GM18519 (cell line): ENCODE results near the gene RNF220.
"Not testable (repeated sequence)": the region's sequence is repeated elsewhere in the genome, so short reads cannot be mapped to it uniquely, and the experiment has no call there.

ENCODE experiments used
- ATAC-seq: cut with Tn5 transposase; IDR thresholded peaks from one replicate; pipeline ENCODE4 v1.9.1; 2021; ENCODE audit warnings: mild to moderate bottlenecking, moderate library complexity; ENCODE audit not compliant: unreplicated experiment, low FRiP score

RNF220 gene

DNA sequence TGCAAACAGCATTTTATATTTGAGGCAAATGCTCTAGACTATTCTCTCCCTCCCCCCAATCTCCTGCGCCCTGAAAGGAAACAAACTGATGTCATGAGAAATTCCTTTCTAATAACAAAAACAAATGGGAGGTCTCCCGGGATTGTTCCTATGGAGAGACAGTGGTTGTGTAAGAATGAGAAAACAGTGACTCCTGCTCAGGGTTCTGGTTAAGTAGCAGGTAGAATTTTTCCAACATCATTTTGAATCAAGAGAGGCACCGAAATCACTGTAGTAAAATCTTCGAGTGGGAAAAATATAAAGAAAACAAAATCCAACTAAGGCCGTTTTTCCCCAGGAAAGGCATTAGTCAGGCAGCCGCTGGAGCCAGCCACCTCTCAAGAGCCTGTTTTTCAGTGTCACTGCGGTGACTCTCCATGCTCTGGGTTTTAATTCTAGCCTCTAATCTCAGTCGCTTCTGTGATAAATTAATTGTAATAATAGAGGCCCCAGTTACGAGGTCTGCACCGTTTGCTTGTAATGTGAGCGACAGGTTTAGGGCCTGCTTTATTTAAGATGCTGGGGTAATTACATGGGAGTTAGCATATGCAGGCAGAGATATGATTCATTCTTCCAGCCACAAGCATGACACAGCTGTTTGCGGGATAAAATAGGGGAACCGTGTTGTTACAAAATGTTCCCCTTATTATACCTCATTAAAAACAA, 80.3 kb downstream of the RNF220 start:
- no peak for ATAC-seq

DNA sequence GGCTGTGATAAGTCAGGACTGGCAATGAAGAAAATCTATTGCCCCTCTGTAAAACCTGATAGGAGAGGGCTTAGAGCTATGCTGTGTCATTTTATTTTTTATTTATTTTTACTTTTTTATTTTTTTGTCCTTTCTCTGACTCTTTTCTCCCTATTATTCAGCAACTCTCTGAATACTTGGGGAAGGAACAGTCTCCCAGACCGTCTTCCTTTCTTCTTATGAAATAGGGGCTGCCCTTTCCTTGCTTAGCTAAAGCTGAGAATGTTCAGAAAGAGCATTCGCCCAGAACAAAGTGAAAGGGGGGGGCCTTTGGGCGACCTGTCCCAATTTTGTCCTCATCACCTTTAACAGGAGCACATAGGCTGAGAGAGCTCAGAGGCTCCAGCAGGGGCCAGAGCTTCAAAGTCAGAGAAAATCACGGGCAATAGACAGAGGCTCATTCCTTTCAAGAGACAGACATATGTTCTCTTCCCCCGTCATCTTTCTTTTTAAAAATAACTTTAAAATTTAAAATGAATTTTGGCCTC, 80.9 kb downstream of the RNF220 start:
- ATAC-seq, result no peak

DNA sequence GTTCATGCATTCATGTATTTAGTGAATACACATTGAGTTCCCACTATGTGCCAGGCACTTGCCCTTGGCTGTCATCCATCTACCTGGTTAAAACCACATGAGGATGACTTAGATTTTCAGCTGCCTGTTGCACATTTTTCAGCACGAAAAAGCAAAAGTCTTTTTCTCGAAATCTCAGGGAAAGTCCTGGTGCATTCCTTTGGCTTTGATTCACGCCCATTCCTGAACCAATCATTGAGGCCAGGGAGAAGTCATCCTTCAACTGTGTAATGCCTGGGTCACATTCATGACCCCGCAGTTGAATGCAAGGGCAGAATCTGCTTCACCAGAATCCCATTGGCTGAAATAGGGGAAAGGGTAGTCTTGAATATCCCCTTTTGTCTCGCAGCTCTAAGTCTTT, 84.4 kb downstream of the RNF220 start:
- no peak for ATAC-seq

DNA sequence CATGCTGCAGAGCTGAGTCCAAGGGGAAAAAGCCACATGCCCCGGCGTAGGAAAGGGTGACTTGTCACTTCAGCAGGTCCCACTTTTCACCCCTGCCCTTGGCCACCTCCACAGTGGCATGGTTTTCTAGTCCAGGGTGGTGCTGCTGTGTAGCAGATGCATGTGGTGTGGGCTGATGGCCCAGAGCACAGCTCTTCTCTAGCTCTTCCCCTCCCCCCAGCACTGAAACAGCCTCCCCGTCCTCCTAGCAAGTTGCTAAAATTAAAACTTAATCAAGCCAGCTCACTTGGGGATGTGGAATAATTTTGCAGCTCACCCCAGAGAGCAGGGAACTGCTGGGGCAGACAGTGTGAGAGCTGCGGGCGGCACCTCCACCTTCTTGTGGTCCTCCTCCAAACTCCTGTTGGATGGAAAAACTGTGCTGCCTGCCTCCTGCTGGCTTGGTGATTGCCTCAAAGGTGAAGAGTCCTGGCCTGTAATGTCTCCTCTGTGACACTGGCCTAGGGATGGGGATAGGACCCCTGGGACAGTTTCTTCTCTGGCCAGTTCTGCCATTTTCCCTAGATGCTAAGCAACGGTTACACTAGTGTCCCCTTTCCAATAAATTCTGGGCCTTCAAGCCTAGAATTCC, 91.6 kb downstream of the RNF220 start:
- ATAC-seq, result no peak

DNA sequence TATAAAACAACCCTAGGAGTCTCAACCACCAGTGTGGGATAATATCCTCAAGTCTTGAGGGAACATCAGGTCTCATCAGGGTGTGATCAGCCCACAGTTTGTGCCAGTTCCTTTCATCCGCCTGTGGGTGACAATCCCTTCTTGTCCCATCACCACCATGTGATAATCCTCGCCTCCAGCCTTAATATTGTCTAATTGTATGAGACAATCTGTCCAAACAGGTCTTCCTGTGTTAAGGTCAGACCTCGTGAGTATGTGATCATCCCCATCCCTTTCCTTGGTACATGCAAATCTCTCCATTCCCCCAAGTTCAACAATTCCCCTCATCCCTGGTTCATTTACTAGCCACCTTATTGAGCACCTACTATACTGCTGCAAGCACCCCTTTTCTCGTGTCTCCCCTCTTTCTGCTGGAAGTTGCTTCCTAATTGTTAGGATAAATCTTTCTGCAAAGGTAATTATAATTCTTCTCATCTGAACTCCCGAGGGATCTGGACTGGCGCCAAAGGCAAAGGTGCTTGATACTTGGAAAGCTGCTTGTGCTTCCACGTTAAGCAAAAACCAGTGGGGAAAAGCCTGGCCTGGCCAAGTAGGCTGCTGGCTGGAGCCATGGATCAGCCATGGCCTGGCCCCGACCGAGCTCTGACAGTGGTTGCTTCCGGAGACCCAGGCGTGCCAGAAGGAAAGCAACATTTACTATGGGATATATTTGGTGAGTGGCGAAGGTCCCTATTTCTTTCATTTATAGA, 92.5 kb downstream of the RNF220 start:
- ATAC-seq, result no peak

DNA sequence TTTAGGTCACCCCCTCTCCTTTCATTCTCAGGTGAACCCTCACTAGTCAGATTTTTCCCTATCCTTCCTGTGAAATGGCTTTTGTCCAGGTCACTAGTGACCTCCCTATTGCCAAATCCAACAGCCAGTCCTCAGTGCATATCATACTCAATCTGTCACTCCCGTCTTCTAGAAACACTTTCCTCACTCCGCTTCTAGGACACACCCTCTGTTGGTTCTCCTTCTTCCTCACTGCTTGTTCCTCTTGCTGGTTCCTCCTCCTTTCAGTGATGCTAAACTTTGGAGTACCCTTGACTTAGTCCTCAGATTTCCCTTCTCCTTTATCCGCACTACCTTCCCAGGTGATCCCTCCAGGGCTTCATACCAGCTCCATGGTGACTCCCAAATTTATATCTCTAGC, 94.3 kb downstream of the RNF220 start:
- ATAC-seq, result no peak

DNA sequence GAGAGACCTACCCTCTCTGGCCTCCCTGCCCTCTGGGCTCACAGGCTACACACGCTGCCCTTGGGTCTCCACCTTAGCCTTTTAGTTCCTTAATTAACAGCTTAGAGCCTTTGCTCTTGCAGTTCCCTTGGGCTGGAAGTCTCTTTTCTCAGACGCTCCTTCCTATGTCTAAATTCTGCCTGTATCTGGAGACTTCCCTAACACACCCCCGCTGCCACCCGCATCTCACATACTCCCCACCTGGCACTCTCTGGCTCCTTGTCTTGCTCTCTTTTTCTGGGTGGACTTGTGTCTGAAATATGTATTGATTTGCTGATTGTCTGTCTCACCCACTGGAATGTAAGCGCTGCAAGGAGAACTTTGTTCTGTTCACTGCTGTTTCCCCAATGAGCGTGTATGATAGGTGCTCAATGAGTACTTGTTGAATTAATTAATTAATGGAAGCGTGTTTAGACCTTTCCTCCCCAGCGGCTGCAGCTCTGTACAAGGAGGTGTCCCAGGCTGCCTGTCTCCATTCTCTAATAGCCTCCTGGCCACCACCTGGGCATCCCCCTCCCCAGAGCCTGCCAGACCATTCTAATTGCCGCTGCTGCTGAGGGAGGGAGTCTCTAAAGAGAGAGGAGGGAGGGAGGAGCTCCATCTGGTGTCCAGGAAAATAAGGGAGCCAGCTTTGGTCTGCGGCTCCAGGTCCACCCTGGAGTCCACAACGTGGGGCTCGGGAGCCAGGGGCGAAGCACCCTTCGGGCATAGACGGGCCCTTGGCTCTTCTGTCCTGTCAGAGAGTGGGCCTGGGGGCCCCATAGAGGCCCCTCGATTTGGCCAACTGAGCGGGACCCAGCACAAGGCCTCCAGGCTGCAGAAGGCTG, 95.4 kb downstream of the RNF220 start:
- no peak for ATAC-seq

DNA sequence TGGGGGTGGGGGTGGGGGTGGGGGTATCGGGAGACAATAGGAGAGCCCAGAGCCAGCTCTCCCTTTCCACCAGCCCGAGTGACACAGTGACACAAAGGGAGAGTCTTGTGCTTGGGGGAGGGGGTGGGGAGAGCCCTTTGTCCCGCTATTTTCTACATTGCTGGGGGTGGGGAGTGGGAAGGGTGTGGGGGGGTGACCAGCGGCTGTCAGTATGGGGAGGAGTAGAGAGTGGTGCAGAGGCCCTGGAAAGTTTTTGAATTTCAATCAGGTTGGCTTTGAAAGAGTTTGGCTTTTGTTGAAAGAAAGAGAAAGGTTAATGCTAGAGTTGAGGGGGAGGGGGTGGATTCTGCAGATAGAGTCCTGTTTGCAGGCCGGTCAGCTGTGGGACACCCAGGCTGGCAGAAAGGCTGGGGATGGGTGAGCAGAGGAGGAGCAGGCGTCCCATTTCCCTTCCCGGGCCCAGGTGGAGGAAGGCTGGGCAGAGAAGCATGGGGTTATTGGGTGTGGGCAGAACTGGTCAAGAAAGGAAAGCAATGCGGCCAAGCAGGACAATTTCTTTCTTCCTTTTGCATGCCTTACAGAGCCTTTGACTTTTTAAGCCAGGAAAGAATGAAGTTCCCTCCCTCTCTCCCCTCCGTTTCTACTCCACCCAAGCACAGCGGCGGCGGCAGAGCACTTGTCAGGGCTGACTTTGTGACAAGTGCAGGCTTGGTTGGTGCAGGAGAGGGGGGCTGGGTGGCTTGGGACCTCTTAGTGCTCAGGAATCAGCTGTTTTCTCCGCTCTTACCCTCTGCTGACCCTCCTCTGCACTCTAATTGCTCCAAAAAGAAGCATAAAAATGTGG, 96.2 kb downstream of the RNF220 start:
- ATAC-seq, result no peak

DNA sequence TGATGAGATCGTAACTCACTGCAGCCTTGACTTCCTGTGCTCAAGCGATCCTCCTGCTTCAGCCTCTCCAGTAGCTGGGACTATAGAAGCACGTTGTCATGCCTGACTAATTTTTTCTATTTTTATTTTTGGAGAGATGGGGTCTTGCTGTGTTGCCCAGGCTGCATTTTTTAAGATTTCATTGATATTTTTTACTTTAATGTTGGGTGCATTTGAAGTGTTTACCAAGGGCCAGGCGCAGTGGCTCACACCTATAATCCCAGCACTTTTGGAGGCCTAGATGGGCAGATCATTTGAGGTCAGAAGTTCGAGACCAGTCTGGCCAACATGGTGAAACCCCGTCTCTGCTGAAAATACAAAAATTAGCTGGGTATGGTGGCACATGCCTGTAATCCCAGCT, 97.8 kb downstream of the RNF220 start:
- ATAC-seq, result not testable (repeated sequence)

DNA sequence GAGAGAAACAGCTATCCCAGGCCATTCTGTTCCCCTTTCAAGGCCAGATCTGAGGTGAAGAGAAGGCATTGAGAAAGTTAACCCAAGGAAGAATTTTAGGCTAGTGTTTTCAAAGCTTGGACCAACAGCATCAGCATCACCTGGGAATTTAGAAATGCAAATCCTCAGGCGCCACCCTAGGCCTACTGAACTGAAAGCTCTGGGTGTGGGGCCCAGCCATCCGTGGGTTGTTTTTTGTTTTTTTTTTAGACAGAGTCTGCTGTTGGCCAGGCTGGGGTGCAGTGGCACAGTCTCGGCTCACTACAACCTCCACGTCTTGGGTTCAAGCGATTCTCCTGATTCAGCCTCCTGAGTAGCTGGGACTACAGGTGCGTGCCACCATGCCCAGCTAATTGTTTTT, 98.6 kb downstream of the RNF220 start:
- ATAC-seq, result no peak

DNA sequence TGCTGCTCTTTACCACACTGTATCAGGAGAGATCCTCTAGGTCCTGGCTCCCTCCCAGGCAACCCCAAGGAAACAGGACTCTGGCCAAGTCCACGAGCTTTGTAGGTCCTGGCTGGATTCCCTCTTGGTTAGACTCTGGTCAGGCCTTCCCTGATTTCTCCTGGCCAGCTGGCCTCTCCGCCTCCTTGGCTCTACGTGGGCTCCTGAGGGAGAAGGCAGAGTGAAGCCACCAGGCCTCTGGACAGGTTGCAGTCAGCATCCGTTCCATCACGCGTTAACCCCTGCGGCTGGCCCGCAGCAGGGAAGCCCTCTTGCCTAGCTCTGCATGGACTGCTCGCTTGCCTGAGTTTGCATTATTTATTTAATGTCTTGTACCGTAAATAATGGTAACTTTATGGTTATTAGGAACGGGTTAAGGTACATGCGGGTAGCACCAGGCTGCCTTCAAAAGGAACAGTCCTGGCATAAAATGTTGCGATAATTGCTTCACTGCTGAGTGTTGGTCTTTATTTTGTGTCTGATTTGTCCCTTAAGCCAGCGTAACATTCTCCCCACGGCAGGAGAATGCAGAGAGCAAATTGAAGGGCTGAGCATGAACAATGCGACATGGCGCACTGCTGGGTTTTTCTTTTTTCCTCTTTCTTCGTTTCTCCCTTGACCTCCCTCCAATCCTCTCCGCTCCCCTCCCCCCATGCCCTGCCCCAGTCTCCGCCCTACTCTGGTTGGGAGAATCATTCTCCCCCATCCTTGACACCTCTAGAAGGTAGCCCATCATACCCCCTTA, 100.3 kb downstream of the RNF220 start:
- no peak for ATAC-seq

DNA sequence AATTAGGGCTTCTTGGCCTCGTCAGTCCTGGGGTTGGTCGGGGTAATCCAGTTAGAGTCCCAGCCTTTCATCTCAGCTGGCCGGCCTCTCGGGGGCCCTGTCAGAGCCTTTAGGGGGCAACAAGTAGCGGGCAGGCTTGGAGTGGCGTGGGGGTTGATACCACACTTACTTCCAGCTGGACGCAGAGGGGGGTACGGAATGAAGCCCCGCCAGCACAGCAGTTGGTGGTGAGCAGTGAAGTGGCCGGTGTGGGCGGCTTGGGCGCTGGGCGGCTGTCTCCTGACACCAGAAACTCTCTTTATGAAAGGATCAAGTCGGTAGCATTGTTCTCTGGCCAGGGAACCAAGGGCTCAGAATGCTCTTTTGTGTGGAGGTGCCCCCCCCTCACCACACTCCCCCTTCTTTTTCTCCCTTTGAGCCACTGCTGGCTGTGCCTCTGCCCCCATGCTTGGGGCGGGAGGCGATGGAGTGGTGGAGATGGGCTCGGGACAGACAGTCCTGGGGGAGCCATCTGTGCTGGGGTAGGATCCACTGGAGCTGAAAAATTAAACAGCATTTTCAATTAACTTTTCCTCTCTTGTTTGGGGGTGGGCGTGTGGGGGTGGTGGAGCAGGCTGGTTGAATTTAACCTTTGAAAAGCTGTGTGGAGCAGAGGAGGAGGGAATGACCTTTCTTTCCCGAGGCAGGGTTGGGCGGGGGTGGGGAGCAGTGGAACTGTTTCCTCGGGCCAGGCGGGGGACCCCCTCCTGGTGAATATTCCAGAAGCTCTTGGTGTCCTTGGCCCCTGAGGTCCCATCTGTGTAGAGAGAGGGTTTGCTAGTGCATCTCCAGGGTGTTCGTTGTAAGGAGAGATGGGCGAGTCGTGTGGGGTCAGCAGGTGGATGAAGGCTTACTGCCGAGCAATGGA, 102.7 kb downstream of the RNF220 start:
- ATAC-seq, result no peak

DNA sequence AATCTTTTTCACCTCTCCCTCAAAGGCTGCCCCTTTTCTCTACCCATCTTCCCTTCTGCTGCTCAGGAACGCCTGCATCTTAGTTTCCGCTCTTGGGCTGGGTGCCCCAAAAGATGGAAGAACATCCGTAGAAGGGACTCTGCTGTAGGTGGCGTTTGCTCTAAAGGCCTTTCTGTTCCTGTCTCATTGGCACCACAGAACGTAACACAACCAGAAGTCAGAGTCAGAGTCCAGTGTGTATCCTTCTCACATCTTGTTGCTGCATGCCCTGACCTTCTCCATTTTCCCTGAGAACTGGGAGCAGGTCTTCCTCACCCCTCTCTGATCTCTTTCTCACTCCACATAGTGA, 103.3 kb downstream of the RNF220 start:
- ATAC-seq, result no peak

DNA sequence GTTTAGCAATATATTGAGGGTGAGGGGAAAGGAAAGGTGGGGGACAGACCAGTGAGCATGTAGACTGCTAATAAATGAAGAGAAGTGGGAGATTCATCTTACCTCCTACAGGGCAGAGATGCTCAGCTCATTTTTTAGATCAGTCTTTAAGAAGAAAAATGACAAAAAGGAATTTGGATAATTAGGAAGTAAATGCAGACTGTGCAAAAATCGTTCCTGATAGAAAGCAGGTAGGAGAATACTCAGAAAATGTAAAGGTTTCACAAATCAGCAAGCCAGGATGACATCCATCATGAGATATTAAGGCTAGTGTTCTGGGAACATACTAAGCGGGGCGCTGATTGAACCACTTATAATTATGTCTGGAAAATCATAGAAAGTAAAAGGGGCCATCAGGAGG, 106.3 kb downstream of the RNF220 start:
- no peak for ATAC-seq

DNA sequence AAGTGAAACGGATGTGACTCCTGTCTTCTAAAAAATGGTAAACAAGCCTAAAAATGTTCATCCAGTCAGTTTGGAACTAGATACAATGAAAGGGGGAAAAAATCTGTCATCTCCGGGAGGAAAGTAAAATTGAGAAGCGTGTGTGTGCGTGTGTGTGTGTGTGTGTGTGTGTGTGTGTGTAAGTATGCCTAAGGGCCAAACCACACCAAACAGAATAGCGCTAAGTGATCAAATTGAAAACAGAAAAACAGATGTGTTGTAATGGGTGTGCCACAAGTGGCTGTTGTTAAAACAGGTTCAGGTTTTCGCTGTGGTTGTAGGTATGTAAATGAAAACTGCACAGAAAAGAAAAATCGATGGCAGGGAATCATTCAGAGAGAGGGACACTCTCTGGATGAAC, 106.7 kb downstream of the RNF220 start:
- no peak for ATAC-seq

DNA sequence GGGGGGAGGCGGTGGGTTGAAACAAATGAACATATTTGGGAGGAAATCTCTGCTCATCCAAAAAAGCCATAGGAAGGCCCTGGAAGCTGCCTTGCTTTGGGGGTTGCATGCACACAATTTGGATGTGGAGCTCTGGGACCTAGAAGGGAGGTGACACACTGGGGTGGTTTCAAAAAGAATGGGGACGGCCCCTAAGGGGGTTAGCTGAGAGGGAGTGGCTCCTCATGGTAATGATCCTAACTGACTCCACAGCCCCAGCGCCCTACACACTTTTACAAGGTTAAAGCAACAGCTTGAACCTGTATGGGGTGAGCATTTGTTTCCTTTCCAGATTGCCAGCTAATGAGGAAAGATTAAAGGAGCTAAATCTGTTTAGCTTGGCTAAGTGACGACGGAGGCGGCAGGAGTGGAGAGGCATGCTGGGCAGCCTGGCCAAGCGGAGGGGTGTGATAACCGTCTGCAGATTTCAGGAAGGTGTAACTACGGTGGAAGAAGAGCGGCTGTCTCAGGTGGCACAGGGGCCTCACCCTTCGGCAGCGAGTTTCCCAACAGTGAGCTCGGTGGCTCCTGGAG, 107.3 kb downstream of the RNF220 start:
- no peak for ATAC-seq

DNA sequence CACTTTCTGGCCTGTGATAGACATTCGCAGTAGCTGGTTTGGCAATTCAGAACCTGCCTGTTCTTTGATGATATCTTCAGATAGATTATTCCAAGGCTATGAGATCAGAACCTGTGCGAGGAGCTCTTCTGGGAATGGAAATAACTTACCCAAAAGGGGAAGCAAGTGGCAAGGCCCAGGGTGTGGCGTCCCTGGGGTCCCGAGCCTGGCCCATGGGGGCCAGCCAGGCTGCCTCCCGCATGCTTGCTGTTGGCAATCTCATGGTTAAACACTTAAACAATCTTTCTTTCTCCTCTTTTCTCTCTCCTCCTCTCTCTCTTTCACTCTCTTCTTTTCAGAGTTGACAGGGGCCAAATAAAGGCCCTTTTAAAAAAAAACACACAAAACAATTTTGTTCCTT, 108.1 kb downstream of the RNF220 start:
- no peak for ATAC-seq

DNA sequence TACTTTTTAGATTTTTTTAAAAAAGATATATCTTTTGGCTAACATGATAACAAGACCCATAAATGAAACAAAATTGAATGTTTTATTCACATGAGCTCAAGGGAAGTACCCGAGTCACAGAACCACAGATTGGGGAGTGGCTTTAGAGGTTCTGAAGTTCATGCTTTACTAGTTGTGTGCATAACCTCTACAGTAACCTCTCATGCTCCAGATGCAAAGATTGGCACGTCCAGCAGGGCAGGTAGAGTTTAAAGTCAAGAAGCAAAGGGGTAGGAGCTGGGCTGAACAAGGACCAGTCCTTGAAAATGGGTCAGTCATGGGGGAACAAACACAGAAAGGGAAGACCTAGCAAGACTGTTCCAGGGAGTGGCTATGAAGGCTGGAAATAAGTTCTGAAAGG, 109.6 kb downstream of the RNF220 start:
- no peak for ATAC-seq
